Breast epithelium (tissue), 3 donors: ENCODE measurements around the gene TMEM131.

Source experiments
- POLR2A ChIP-seq: fragments of 450-650 bp; IDR thresholded peaks from one replicate; pipeline ENCODE4 v1.6.1; 2016; ENCODE audit warnings: antibody characterized with exemption, mild to moderate bottlenecking, moderate library complexity
- POLR2AphosphoS5 ChIP-seq, 3 donors: sonication (generic); formaldehyde crosslinking; IDR thresholded peaks; one replicate each; pipeline ENCODE4 v1.6.1; 2017; ENCODE audit warnings: antibody characterized with exemption in 3 of 3
- TF ChIP-seq, protein P1 (sequence below), 3 donors: fragments of 450-650 bp; IDR thresholded peaks; one replicate each; pipeline ENCODE4 v1.5.1; 2016 to 2017; ENCODE audit warnings: antibody characterized with exemption in 3 of 3, mild to moderate bottlenecking in 3 of 3, moderate library complexity in 3 of 3

DNA sequence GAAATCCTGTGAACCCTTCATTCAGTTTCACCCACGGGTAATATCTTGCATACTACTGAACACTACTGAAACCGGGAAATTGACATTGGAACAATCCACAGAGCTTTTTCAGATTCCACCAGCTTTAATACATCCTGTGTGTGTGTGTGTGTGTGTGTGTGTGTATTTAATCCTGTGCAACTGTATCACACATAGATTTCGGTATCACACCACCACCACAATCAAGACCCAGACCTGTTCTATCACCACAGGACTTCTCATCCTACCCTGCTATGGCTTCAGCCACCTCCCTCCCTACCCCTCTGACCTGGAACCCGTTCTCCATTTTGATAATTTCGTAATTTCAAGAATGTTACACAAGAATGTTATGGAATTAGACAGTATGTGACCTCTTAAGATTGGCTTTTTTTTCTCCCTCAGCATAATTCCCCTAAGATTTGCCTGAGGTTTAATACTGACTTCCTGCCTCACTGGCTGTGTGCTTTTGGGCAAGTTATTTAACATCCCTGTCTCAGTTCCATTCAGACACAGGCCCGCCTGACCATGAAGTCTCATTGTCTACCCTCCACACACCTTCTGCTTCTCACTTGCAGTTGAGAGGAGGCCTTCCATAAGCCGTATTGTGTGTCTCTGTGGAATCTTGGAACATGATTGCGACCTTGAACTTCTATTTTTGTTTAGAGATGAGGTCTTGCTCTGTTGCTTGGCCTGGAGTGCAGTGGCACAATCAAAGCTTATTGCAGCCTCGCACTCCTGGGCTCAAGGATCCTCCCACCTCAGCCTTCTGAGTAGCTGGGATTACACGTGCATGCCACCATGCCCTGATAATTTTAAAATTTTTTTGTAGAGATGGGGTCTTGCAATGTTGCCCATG is 14.4 kb upstream of the TMEM131 start:
- TF ChIP-seq POLR2AphosphoS5 (IDR thresholded peaks at IDR 0.05): no peak
- TF ChIP-seq, protein P1, sequence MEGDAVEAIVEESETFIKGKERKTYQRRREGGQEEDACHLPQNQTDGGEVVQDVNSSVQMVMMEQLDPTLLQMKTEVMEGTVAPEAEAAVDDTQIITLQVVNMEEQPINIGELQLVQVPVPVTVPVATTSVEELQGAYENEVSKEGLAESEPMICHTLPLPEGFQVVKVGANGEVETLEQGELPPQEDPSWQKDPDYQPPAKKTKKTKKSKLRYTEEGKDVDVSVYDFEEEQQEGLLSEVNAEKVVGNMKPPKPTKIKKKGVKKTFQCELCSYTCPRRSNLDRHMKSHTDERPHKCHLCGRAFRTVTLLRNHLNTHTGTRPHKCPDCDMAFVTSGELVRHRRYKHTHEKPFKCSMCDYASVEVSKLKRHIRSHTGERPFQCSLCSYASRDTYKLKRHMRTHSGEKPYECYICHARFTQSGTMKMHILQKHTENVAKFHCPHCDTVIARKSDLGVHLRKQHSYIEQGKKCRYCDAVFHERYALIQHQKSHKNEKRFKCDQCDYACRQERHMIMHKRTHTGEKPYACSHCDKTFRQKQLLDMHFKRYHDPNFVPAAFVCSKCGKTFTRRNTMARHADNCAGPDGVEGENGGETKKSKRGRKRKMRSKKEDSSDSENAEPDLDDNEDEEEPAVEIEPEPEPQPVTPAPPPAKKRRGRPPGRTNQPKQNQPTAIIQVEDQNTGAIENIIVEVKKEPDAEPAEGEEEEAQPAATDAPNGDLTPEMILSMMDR (IDR thresholded peaks at IDR 0.05): no peak
- no peak for TF ChIP-seq POLR2A
